HL-60 (cell line): ENCODE data around the gene STK16.

ENCODE experiments used
- DNase-seq, 2 experiments: peaks; one replicate each; pipeline ENCODE4 v3.0.0-alpha.2; 2010 to 2020; ENCODE audit warnings: low read depth in 1 of 2, low spot score in 1 of 2
- H3K27ac ChIP-seq: fragments of 250-450 bp; sonication (Bioruptor Pico); replicated peaks from 2 replicates; pipeline ENCODE4 v1.5.1; 2020; ENCODE audit warnings: mild to moderate bottlenecking, moderate library complexity
- H3K27me3 ChIP-seq: fragments of 250-450 bp; sonication (Bioruptor Pico); 2 replicates; pipeline ENCODE4 v1.5.1; 2021; ENCODE audit warnings: mild to moderate bottlenecking, moderate library complexity; ENCODE audit not compliant: insufficient read depth, poor library complexity, severe bottlenecking
- H3K4me3 ChIP-seq: replicated peaks from 2 replicates; pipeline ENCODE4 v1.5.1; 2011; ENCODE audit warnings: mild to moderate bottlenecking, control low read depth, low read length; ENCODE audit not compliant: insufficient read depth
- GABPA ChIP-seq: IDR thresholded peaks from 2 replicates; pipeline ENCODE4 v1.6.1; 2012; ENCODE audit warnings: low read depth
- POLR2AphosphoS5 ChIP-seq: IDR thresholded peaks from 2 replicates; pipeline ENCODE4 v1.6.1; 2012; ENCODE audit warnings: low read depth
- SPI1 ChIP-seq: IDR thresholded peaks from 2 replicates; pipeline ENCODE4 v1.6.1; 2012; ENCODE audit warnings: low read depth, mild to moderate bottlenecking, borderline replicate concordance
- TF ChIP-seq, protein P1 (sequence below): IDR thresholded peaks from one replicate; pipeline ENCODE4 v1.5.1; 2011; ENCODE audit warnings: low read length, control low read depth, inconsistent platforms; ENCODE audit not compliant: insufficient read depth
- TF ChIP-seq, protein P2 (sequence below): IDR thresholded peaks from 2 replicates; pipeline ENCODE4 v1.6.1; 2012; ENCODE audit warnings: low read depth; ENCODE audit not compliant: insufficient replicate concordance

STK16 gene

DNA sequence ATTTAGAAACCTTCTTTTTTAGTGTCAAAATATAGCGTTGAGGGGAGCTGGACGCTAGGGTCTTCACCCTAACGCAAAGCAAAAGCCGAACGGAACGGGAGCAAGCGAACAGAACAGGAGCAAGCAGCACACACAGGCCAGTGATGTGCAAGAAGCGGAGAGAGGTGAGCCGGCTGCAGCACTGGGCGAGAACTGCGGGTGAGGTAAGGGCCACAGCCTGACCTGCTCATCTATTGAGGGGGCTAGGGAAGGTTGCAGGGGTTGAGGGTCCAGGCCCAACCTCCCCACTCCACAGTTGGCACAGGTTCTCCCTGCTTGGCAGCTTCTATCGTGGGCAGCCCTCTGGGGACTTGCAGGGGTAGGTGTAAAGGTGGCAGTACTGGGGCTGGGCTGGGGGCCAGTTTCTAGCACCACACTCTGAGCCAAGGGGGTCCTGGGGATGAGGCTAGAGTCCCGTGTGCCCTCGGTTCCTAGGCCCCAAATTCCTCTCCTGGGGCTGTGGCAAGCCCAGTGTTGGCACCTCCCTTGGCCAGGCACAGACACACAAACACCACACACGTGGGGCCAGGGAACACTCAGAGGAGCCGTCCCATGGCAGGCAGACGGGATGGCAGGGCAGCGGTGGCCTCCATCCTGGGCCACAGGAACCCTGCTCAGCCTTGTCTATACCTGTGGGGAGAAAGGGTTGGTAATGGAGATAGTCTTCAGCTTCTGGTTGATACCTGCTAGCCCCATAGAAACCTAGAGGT is 25.3 kb upstream of the STK16 start:
- H3K27ac ChIP-seq: no peak overlapping the region
- H3K27me3 ChIP-seq: peaks cover 2% of the 10 kb centered on the region
- DNase-seq: no peak
- no peak overlapping the region for H3K4me3 ChIP-seq
- TF ChIP-seq, protein P1, sequence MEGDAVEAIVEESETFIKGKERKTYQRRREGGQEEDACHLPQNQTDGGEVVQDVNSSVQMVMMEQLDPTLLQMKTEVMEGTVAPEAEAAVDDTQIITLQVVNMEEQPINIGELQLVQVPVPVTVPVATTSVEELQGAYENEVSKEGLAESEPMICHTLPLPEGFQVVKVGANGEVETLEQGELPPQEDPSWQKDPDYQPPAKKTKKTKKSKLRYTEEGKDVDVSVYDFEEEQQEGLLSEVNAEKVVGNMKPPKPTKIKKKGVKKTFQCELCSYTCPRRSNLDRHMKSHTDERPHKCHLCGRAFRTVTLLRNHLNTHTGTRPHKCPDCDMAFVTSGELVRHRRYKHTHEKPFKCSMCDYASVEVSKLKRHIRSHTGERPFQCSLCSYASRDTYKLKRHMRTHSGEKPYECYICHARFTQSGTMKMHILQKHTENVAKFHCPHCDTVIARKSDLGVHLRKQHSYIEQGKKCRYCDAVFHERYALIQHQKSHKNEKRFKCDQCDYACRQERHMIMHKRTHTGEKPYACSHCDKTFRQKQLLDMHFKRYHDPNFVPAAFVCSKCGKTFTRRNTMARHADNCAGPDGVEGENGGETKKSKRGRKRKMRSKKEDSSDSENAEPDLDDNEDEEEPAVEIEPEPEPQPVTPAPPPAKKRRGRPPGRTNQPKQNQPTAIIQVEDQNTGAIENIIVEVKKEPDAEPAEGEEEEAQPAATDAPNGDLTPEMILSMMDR: no peak
- TF ChIP-seq, protein P2, sequence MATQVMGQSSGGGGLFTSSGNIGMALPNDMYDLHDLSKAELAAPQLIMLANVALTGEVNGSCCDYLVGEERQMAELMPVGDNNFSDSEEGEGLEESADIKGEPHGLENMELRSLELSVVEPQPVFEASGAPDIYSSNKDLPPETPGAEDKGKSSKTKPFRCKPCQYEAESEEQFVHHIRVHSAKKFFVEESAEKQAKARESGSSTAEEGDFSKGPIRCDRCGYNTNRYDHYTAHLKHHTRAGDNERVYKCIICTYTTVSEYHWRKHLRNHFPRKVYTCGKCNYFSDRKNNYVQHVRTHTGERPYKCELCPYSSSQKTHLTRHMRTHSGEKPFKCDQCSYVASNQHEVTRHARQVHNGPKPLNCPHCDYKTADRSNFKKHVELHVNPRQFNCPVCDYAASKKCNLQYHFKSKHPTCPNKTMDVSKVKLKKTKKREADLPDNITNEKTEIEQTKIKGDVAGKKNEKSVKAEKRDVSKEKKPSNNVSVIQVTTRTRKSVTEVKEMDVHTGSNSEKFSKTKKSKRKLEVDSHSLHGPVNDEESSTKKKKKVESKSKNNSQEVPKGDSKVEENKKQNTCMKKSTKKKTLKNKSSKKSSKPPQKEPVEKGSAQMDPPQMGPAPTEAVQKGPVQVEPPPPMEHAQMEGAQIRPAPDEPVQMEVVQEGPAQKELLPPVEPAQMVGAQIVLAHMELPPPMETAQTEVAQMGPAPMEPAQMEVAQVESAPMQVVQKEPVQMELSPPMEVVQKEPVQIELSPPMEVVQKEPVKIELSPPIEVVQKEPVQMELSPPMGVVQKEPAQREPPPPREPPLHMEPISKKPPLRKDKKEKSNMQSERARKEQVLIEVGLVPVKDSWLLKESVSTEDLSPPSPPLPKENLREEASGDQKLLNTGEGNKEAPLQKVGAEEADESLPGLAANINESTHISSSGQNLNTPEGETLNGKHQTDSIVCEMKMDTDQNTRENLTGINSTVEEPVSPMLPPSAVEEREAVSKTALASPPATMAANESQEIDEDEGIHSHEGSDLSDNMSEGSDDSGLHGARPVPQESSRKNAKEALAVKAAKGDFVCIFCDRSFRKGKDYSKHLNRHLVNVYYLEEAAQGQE: no peak
- TF ChIP-seq GABPA (no peak), POLR2AphosphoS5 (no peak), SPI1 (no peak)

DNA sequence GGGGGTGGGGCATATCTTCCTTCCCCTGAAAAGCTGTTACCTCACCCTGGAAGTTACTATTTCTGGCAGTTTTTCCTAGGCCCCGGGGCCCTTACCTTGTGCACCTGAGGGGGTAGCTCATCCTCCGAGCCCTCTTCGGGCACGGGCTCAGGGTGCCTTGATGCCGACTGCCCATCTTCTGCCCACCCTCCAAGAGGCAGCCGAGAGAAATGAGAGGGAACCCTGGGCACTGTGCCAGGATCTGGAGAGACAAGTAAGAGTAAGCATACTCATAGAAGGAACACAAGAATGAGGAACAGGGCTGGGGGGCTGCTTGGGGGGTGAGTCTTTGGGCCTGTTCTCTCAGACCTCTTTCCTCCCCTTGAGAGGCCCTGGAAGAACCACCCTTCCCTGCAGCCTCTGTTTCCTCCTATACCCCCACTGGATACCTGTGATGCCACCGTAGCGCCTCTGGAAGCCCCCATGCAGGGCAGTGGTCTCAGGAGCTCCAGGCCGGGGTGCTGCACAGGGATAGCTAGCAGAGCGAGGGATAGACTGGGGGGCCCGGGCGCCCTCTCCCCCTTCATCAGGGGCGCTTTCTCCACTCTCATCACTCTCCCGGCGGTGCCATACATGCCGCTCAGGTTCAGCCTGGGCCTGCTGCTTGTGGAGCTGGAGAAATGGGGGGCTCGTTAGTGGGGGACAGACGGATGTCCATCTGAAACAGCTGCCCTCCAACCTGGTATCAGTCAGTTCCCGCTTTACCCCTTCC is 24.5 kb upstream of the STK16 start:
- DNase-seq: no peak
- H3K27ac ChIP-seq: no peak overlapping the region
- peaks cover 2% of the 10 kb centered on the region for H3K27me3 ChIP-seq
- no peak overlapping the region for H3K4me3 ChIP-seq
- TF ChIP-seq GABPA (no peak), POLR2AphosphoS5 (no peak), SPI1 (peak; percentile 24; the same call in 1 of the 2 replicates)
- TF ChIP-seq, protein P1: no peak
- TF ChIP-seq, protein P2: no peak

DNA sequence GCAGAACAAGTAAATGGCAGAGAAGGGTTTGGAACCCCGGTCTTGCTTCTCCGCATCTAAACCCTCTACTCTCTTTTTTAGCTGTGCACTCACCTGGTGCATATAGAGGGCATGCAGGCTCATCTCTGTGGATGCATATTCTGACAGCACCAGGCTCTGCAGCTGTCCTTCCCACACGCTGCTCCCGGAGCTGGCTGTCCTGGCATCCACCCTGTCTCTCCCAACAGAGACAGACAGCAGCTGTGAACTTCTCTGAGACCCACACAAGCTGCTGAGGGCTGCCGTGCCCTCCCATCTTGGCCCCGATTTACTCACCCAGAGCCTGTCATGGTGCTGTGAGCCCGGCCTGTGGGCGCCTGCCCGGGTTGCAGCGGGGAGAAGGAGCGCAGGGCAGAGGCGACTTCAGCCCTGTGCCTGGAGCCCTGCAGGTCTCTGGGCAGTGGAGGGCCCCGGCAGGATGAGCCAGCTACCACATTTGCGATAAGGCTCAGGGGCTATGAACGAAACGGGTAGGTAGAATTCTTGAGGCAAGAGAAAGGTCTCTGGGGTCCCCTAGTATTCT is 23.2 kb upstream of the STK16 start:
- H3K4me3 ChIP-seq: no peak overlapping the region
- TF ChIP-seq GABPA: no peak
- TF ChIP-seq, protein P1: no peak
- no peak for TF ChIP-seq POLR2AphosphoS5
- no peak for TF ChIP-seq SPI1
- TF ChIP-seq, protein P2: no peak
- peaks cover 2% of the 10 kb centered on the region for H3K27me3 ChIP-seq
- no peak for DNase-seq
- no peak overlapping the region for H3K27ac ChIP-seq
